HepG2 (cell line): ENCODE data around the gene CACNG7. TPM values are rescaled to one million over a fixed set of nuclear protein-coding genes. Genes with fewer than 3 reads are reported as not detected.
A peak's percentile ranks its signal among the peaks of the same experiment; 100 is the strongest.

ENCODE experiments used
- CENPX ChIP-seq: sonication (generic); formaldehyde crosslinking; IDR thresholded peaks from 2 replicates; pipeline ENCODE4 v1.9.0; 2021; ENCODE audit warnings: mild to moderate bottlenecking, missing genetic modification reagents, moderate library complexity
- DPF2 ChIP-seq: sonication (generic); formaldehyde crosslinking; IDR thresholded peaks from 2 replicates; pipeline ENCODE4 v1.4.0; 2020; ENCODE audit warnings: mild to moderate bottlenecking, low read depth, missing genetic modification reagents, borderline replicate concordance
- DRAP1 ChIP-seq: IDR thresholded peaks from 2 replicates; pipeline ENCODE4 v1.6.1; 2016; ENCODE audit warnings: missing genetic modification reagents, missing compliant biosample characterization
- GATAD1 ChIP-seq: IDR thresholded peaks from 2 replicates; pipeline ENCODE4 v1.6.1; 2016; ENCODE audit warnings: missing genetic modification reagents, missing compliant biosample characterization
- HDAC2 ChIP-seq: sonication (generic); formaldehyde crosslinking; IDR thresholded peaks from 2 replicates; pipeline ENCODE4 v1.4.0; 2020; ENCODE audit warnings: missing genetic modification reagents
- JUND ChIP-seq: sonication (generic); formaldehyde crosslinking; IDR thresholded peaks from 2 replicates; pipeline ENCODE4 v1.8.0; 2022; ENCODE audit warnings: mild to moderate bottlenecking, missing genetic modification reagents
- KLF11 ChIP-seq: IDR thresholded peaks from 2 replicates; pipeline ENCODE4 v1.6.1; 2016; ENCODE audit warnings: missing compliant biosample characterization
- KLF16 ChIP-seq, 2 experiments: sonication (generic) in 1 of 2; formaldehyde crosslinking in 1 of 2; IDR thresholded peaks; 2 replicates each; pipeline versions ENCODE4 v1.6.1 to v1.8.0; 2016 to 2023; ENCODE audit warnings: missing genetic modification reagents in 2 of 2, missing compliant biosample characterization in 1 of 2
- KLF6 ChIP-seq: IDR thresholded peaks from 2 replicates; pipeline ENCODE4 v1.8.0; 2016; ENCODE audit warnings: missing biosample characterization, missing genetic modification reagents
- MXD3 ChIP-seq: IDR thresholded peaks from 2 replicates; pipeline ENCODE4 v1.6.1; 2016; ENCODE audit warnings: mild to moderate bottlenecking, missing biosample characterization, missing genetic modification reagents
- MXD4 ChIP-seq: IDR thresholded peaks from 2 replicates; pipeline ENCODE4 v1.6.1; 2016; ENCODE audit warnings: mild to moderate bottlenecking, missing biosample characterization, missing genetic modification reagents
- NR2F6 ChIP-seq, 2 experiments: IDR thresholded peaks; 2 replicates each; pipeline ENCODE4 v1.6.1; 2016; ENCODE audit warnings: antibody characterized with exemption in 1 of 2, mild to moderate bottlenecking in 1 of 2
- PITX1 ChIP-seq: sonication (generic); formaldehyde crosslinking; IDR thresholded peaks from 2 replicates; pipeline ENCODE4 v1.5.1; 2020; ENCODE audit warnings: mild to moderate bottlenecking, missing genetic modification reagents
- RXRA ChIP-seq: sonication (generic); formaldehyde crosslinking; IDR thresholded peaks from 2 replicates; pipeline ENCODE4 v1.5.1; 2020; ENCODE audit warnings: missing genetic modification reagents
- RXRB ChIP-seq: IDR thresholded peaks from 2 replicates; pipeline ENCODE4 v1.6.1; 2016; ENCODE audit warnings: borderline replicate concordance, missing genetic modification reagents, missing compliant biosample characterization
- TCF7 ChIP-seq: sonication (generic); IDR thresholded peaks from 2 replicates; pipeline ENCODE4 v1.6.1; 2016; ENCODE audit warnings: antibody characterized with exemption, low read depth
- ZBTB10 ChIP-seq: sonication (generic); formaldehyde crosslinking; IDR thresholded peaks from 2 replicates; pipeline ENCODE4 v1.4.0; 2020; ENCODE audit warnings: missing genetic modification reagents, borderline replicate concordance
- ZBTB7A ChIP-seq: sonication (generic); formaldehyde crosslinking; IDR thresholded peaks from 2 replicates; pipeline ENCODE4 v1.8.0; 2022; ENCODE audit warnings: mild to moderate bottlenecking, missing genetic modification reagents
- ZFP1 ChIP-seq: IDR thresholded peaks from 2 replicates; pipeline ENCODE4 v1.6.1; 2016
- ZNF33B ChIP-seq: sonication (generic); formaldehyde crosslinking; IDR thresholded peaks from 2 replicates; pipeline ENCODE4 v1.5.1; 2020; ENCODE audit warnings: mild to moderate bottlenecking, missing genetic modification reagents
- ZNF34 ChIP-seq: sonication (generic); formaldehyde crosslinking; IDR thresholded peaks from 2 replicates; pipeline ENCODE4 v1.4.0; 2020; ENCODE audit warnings: mild to moderate bottlenecking, missing genetic modification reagents, borderline replicate concordance
- ZNF580 ChIP-seq: IDR thresholded peaks from 2 replicates; pipeline ENCODE4 v1.6.1; 2016; ENCODE audit warnings: low read depth, borderline replicate concordance
- ZNF597 ChIP-seq: sonication (generic); formaldehyde crosslinking; IDR thresholded peaks from 2 replicates; pipeline ENCODE4 v1.5.0; 2020; ENCODE audit warnings: missing genetic modification reagents
- ZNF720 ChIP-seq: sonication (generic); formaldehyde crosslinking; IDR thresholded peaks from 2 replicates; pipeline ENCODE4 v1.4.0; 2020; ENCODE audit warnings: missing genetic modification reagents
- ZNF75D ChIP-seq: sonication (generic); formaldehyde crosslinking; IDR thresholded peaks from 2 replicates; pipeline ENCODE4 v1.8.1; 2023; ENCODE audit warnings: missing genetic modification reagents, mild to moderate bottlenecking, borderline replicate concordance
- polyA plus RNA-seq, 8 experiments: library from polyadenylated mRNA; depleted of rRNA in 3 of 8; stranded (reverse) in 7 of 8; unstranded in 1 of 8; fragments of >200 nt; fragmentation: Illumina TruSeq in 4 of 8; extraction: Trizol in 4 of 8; gene quantifications; 2 replicates each; pipeline versions ENCODE4 v1.2.1 to v1.2.3, GENCODE V29; 2011 to 2016; ENCODE audit warnings: low read depth in 4 of 8, missing spikeins in 1 of 8, mixed read lengths in 1 of 8; ENCODE audit not compliant: insufficient read depth in 1 of 8
- total RNA-seq, 5 experiments: library from RNA; depleted of rRNA; stranded (reverse); fragments of >200 nt; fragmentation: Illumina TruSeq; extraction: Trizol; gene quantifications; 2 replicates each; pipeline ENCODE4 v1.2.3, GENCODE V29; 2016; ENCODE audit warnings: low read depth in 1 of 5

The CACNG7 gene
- total and polyA plus RNA-seq, 2 of the 13 experiments (the other 11 are each of a cell fraction or from before 2014, with no cell fraction given), result not detected

GRCh38 chr19:53865523-53865917 is 43.6 kb upstream of the CACNG7 start (continued):
- TF ChIP-seq ZNF597 (CRISPR knock-in tag), result no peak
- no peak for TF ChIP-seq CENPX (CRISPR knock-in tag)
- TF ChIP-seq HDAC2 (CRISPR knock-in tag), result peak; percentile 77
- peak; percentile 15; the same call in 1 of the 2 replicates for TF ChIP-seq GATAD1 (CRISPR knock-in tag)
- no peak for TF ChIP-seq ZNF720
- TF ChIP-seq ZNF33B, result 0 out of 2 replicates have a peak, but pooled peaks have one; percentile 8
- TF ChIP-seq PITX1 (CRISPR knock-in tag), result 0 out of 2 replicates have a peak, but pooled peaks have one; percentile 13
- TF ChIP-seq NR2F6 (IDR thresholded peaks at IDR 0.05), result peak; percentile 61
- TF ChIP-seq NR2F6 (CRISPR knock-in tag; IDR thresholded peaks at IDR 0.05), result peak; percentile 77
- peak; percentile 4; the same call in 1 of the 2 replicates for TF ChIP-seq MXD3 (CRISPR knock-in tag)
- TF ChIP-seq KLF16 (CRISPR knock-in tag; IDR thresholded peaks at IDR 0.05), result peak in 1 of 2 experiments; percentile 41; a peak in 1 of 4 replicates
- no peak for TF ChIP-seq ZNF75D
- peak; percentile 83 for TF ChIP-seq RXRB
- TF ChIP-seq ZNF34 (CRISPR knock-in tag), result peak; percentile 72; the same call in 1 of the 2 replicates
- TF ChIP-seq ZNF580 (CRISPR knock-in tag), result 0 out of 2 replicates have a peak, but pooled peaks have one; percentile 4
- TF ChIP-seq DPF2, result peak; percentile 82
- no peak for TF ChIP-seq JUND
- TF ChIP-seq KLF6 (CRISPR knock-in tag), result peak; percentile 35; the same call in 1 of the 2 replicates
- TF ChIP-seq ZBTB7A (CRISPR knock-in tag), result 0 out of 2 replicates have a peak, but pooled peaks have one; percentile 17
- 0 out of 2 replicates have a peak, but pooled peaks have one; percentile 47 for TF ChIP-seq DRAP1 (CRISPR knock-in tag)
- TF ChIP-seq ZBTB10 (CRISPR knock-in tag), result peak; percentile 96
- peak; percentile 70 for TF ChIP-seq KLF11 (CRISPR knock-in tag)
- TF ChIP-seq ZFP1 (CRISPR knock-in tag), result 0 out of 2 replicates have a peak, but pooled peaks have one; percentile 41
- TF ChIP-seq RXRA (CRISPR knock-in tag), result peak; percentile 58; the same call in 1 of the 2 replicates
- peak; percentile 50 for TF ChIP-seq MXD4 (CRISPR knock-in tag)
- peak; percentile 30; the same call in 1 of the 2 replicates for TF ChIP-seq TCF7
